K562 (cell line): ENCODE data around the gene SPOCD1. TPM values are rescaled to one million over a fixed set of nuclear protein-coding genes. Genes with fewer than 3 reads are reported as not detected.

Experiments used
- BRD9 ChIP-seq: fragments of 450-650 bp; IDR thresholded peaks from 2 replicates; pipeline ENCODE4 v1.6.1; 2018; ENCODE audit warnings: low read depth; ENCODE audit not compliant: partially characterized antibody
- DACH1 ChIP-seq: fragments of 450-650 bp; IDR thresholded peaks from 2 replicates; pipeline ENCODE4 v1.6.1; 2018; ENCODE audit not compliant: partially characterized antibody
- ELF2 ChIP-seq: fragments of 250-450 bp; sonication (Bioruptor Pico); IDR thresholded peaks from 2 replicates; pipeline ENCODE4 v1.5.0; 2021; ENCODE audit warnings: mild to moderate bottlenecking
- EWSR1 ChIP-seq: fragments of 450-650 bp; IDR thresholded peaks from 2 replicates; pipeline ENCODE4 v1.6.1; 2018; ENCODE audit warnings: borderline replicate concordance, mild to moderate bottlenecking, low read depth, moderate library complexity; ENCODE audit not compliant: partially characterized antibody
- FOXK1 ChIP-seq: sonication (generic); formaldehyde crosslinking; IDR thresholded peaks from 2 replicates; pipeline ENCODE4 v1.8.0; 2022; ENCODE audit warnings: missing genetic modification reagents, mild to moderate bottlenecking, borderline replicate concordance
- GTF2E2 ChIP-seq: fragments of 200-800 bp; sonication (Bioruptor generic); IDR thresholded peaks from 2 replicates; pipeline ENCODE4 v1.6.1; 2016; ENCODE audit warnings: missing genetic modification characterization, missing compliant biosample characterization
- KAT7 ChIP-seq: sonication (generic); formaldehyde crosslinking; IDR thresholded peaks from 2 replicates; pipeline ENCODE4 v1.8.0; 2022; ENCODE audit warnings: missing genetic modification reagents, mild to moderate bottlenecking, borderline replicate concordance
- KLF10 ChIP-seq: fragments of 250-450 bp; sonication (Bioruptor Pico); IDR thresholded peaks from 2 replicates; pipeline ENCODE4 v1.6.1; 2021; ENCODE audit warnings: matching md5 sums
- MAFK ChIP-seq: IDR thresholded peaks from 2 replicates; pipeline ENCODE4 v1.6.1; 2011; ENCODE audit warnings: low read length, improper control_type of control experiment
- MECOM ChIP-seq: fragments of 250-450 bp; sonication (Bioruptor Pico); IDR thresholded peaks from 2 replicates; pipeline ENCODE4 v1.8.0; 2022; ENCODE audit warnings: inconsistent platforms
- NELFE ChIP-seq: IDR thresholded peaks from 2 replicates; pipeline ENCODE4 v1.6.1; 2011; ENCODE audit warnings: mild to moderate bottlenecking; ENCODE audit not compliant: insufficient read depth, insufficient read length
- PHF20 ChIP-seq: fragments of 450-650 bp; IDR thresholded peaks from 2 replicates; pipeline ENCODE4 v1.6.1; 2018; ENCODE audit not compliant: partially characterized antibody
- RUNX1 ChIP-seq: sonication (generic); IDR thresholded peaks from 2 replicates; pipeline ENCODE4 v1.6.1; 2016; ENCODE audit warnings: antibody characterized with exemption, low read depth
- SMC3 ChIP-seq: conservative IDR thresholded peaks from 2 replicates; pipeline ENCODE4 v1.6.1; 2011; ENCODE audit warnings: low read depth, low read length, improper control_type of control experiment; ENCODE audit not compliant: insufficient read depth
- SP1 ChIP-seq: sonication (generic); formaldehyde crosslinking; IDR thresholded peaks from 2 replicates; pipeline ENCODE4 v1.8.1; 2022; ENCODE audit warnings: mild to moderate bottlenecking, missing genetic modification reagents
- ZNF444 ChIP-seq: fragments of 250-450 bp; sonication (Bioruptor Pico); IDR thresholded peaks from 2 replicates; pipeline ENCODE4 v1.4.0; 2020; ENCODE audit warnings: mild to moderate bottlenecking, moderate library complexity
- ZNF668 ChIP-seq: fragments of 250-450 bp; sonication (Bioruptor Pico); IDR thresholded peaks from 2 replicates; pipeline ENCODE4 v1.8.0; 2022; ENCODE audit warnings: mild to moderate bottlenecking, inconsistent platforms
- polyA plus RNA-seq, 8 experiments: library from polyadenylated mRNA; depleted of rRNA in 4 of 8; stranded (reverse) in 5 of 8; unstranded in 3 of 8; fragments of >200 nt; fragmentation: Nextera tagmentation in 2 of 8; fragmentation: Illumina TruSeq in 1 of 8; extraction: Ambion mirVana in 2 of 8; extraction: Trizol in 1 of 8; gene quantifications; 2 replicates each; pipeline versions ENCODE4 v1.2.1 to v1.2.3, GENCODE V29; 2011 to 2014; ENCODE audit warnings: inconsistent platforms in 1 of 8, missing spikeins in 1 of 8
- total RNA-seq, 7 experiments: library from RNA; depleted of rRNA in 6 of 7; stranded (reverse); fragments of >200 nt in 6 of 7; fragmentation: Illumina TruSeq in 2 of 7; extraction: Trizol in 2 of 7; gene quantifications; 2 replicates each; pipeline versions ENCODE4 v1.2.1 to v1.2.3, GENCODE V29; 2011 to 2021; ENCODE audit warnings: low replicate concordance in 1 of 7
- TF ChIP-seq, protein P1 (sequence below), 2 experiments: fragments of 250-450 bp in 1 of 2; fragments of 450-650 bp in 1 of 2; sonication (Bioruptor Pico) in 1 of 2; IDR thresholded peaks; 2 replicates each; pipeline versions ENCODE4 v1.6.1 to v1.8.0; 2016 to 2021; ENCODE audit warnings: mild to moderate bottlenecking in 2 of 2, moderate library complexity in 2 of 2, missing compliant biosample characterization in 1 of 2, missing genetic modification characterization in 1 of 2
- TF ChIP-seq, protein P2 (sequence below): sonication (generic); formaldehyde crosslinking; IDR thresholded peaks from 2 replicates; pipeline ENCODE4 v1.8.1; 2023; ENCODE audit warnings: mild to moderate bottlenecking, missing genetic modification reagents
- TF ChIP-seq, protein P3 (sequence below): fragments of 250-450 bp; sonication (Bioruptor Pico); IDR thresholded peaks from 2 replicates; pipeline ENCODE4 v1.5.0; 2021
- TF ChIP-seq, protein P4 (sequence below): sonication (generic); formaldehyde crosslinking; IDR thresholded peaks from 2 replicates; pipeline ENCODE4 v1.8.0; 2022; ENCODE audit warnings: missing genetic modification reagents, mild to moderate bottlenecking, moderate library complexity, borderline replicate concordance
- TF ChIP-seq, protein P5 (sequence below): sonication (generic); formaldehyde crosslinking; IDR thresholded peaks from 2 replicates; pipeline ENCODE4 v1.5.0; 2020; ENCODE audit warnings: missing genetic modification reagents

SPOCD1 gene
- total and polyA plus RNA-seq, 9 of the 15 experiments (the other 6 are each of a cell fraction or from before 2014, with no cell fraction given), result 0.03 to 0.71 (median 0.26) TPM; not detected in 1

DNA sequence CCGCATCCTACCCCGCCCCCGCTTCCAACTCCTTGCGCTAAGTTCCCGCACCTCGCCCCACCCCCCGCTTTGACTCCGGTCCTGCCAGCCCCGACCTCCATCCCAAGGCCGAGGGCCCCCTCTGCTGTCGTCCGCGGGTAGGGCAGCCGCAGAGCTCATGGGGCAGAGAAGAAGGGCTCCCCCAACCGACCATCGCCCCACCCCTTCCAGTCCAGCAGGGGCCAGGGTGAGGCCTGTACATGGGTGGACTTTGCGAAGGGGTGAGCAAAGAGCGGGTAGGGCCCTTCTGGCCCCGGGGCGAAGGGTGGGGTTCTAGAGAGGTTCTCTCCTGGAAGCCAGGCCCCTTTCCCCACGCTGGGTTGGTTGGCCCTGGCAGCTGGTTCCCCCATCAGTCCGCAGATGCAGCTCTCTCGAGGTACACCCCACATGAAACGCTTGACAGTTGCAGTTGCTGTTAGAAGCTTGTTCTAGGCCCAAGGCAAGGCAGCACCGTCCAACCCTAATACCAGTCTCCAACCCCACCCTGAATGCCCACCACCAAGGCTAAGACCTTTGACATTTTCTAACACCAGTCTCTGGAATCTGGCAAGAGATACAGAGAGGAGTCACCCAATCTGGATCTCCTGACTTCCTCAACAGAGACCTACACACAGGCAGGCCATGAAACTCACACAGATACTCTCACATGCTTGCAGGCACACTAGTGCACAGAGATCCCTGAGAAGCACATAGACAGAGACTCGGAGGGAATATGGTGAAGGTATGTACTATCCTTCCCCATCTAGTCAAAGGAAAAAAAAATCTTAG lies 26.4 kb downstream of the SPOCD1 start (continued):
- TF ChIP-seq, protein P1, sequence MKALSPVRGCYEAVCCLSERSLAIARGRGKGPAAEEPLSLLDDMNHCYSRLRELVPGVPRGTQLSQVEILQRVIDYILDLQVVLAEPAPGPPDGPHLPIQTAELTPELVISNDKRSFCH (CRISPR knock-in tag; IDR thresholded peaks at IDR 0.05), result no peak
- TF ChIP-seq, protein P1 (tag; IDR thresholded peaks at IDR 0.05), result no peak
- TF ChIP-seq ZNF444 (CRISPR knock-in tag), result no peak
- TF ChIP-seq MAFK, result no peak
- no peak for TF ChIP-seq PHF20
- TF ChIP-seq, protein P2, sequence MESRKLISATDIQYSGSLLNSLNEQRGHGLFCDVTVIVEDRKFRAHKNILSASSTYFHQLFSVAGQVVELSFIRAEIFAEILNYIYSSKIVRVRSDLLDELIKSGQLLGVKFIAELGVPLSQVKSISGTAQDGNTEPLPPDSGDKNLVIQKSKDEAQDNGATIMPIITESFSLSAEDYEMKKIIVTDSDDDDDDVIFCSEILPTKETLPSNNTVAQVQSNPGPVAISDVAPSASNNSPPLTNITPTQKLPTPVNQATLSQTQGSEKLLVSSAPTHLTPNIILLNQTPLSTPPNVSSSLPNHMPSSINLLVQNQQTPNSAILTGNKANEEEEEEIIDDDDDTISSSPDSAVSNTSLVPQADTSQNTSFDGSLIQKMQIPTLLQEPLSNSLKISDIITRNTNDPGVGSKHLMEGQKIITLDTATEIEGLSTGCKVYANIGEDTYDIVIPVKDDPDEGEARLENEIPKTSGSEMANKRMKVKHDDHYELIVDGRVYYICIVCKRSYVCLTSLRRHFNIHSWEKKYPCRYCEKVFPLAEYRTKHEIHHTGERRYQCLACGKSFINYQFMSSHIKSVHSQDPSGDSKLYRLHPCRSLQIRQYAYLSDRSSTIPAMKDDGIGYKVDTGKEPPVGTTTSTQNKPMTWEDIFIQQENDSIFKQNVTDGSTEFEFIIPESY, result 0 out of 2 replicates have a peak, but pooled peaks have one; percentile 12
- no peak for TF ChIP-seq KAT7 (CRISPR knock-in tag)
- no peak for TF ChIP-seq ELF2 (CRISPR knock-in tag)
- no peak for TF ChIP-seq MECOM (CRISPR knock-in tag)
- TF ChIP-seq FOXK1, result no peak
- TF ChIP-seq EWSR1, result no peak
- TF ChIP-seq, protein P3, sequence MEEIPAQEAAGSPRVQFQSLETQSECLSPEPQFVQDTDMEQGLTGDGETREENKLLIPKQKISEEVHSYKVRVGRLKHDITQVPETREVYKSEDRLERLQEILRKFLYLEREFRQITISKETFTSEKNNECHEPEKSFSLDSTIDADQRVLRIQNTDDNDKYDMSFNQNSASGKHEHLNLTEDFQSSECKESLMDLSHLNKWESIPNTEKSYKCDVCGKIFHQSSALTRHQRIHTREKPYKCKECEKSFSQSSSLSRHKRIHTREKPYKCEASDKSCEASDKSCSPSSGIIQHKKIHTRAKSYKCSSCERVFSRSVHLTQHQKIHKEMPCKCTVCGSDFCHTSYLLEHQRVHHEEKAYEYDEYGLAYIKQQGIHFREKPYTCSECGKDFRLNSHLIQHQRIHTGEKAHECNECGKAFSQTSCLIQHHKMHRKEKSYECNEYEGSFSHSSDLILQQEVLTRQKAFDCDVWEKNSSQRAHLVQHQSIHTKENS (CRISPR knock-in tag), result no peak
- TF ChIP-seq ZNF668 (CRISPR knock-in tag), result no peak
- TF ChIP-seq KLF10 (CRISPR knock-in tag), result no peak
- no peak; the same call in 1 of the 2 replicates for TF ChIP-seq SP1 (CRISPR knock-in tag)
- no peak for TF ChIP-seq RUNX1
- no peak for TF ChIP-seq GTF2E2 (tag)
- TF ChIP-seq, protein P4, sequence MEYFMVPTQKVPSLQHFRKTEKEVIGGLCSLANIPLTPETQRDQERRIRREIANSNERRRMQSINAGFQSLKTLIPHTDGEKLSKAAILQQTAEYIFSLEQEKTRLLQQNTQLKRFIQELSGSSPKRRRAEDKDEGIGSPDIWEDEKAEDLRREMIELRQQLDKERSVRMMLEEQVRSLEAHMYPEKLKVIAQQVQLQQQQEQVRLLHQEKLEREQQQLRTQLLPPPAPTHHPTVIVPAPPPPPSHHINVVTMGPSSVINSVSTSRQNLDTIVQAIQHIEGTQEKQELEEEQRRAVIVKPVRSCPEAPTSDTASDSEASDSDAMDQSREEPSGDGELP (CRISPR knock-in tag), result peak; percentile 76; the same call in 1 of the 2 replicates
- no peak for TF ChIP-seq DACH1
- peak; percentile 98 for TF ChIP-seq SMC3
- no peak for TF ChIP-seq BRD9
- no peak for TF ChIP-seq NELFE
- TF ChIP-seq, protein P5, sequence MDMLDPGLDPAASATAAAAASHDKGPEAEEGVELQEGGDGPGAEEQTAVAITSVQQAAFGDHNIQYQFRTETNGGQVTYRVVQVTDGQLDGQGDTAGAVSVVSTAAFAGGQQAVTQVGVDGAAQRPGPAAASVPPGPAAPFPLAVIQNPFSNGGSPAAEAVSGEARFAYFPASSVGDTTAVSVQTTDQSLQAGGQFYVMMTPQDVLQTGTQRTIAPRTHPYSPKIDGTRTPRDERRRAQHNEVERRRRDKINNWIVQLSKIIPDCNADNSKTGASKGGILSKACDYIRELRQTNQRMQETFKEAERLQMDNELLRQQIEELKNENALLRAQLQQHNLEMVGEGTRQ (CRISPR knock-in tag), result no peak
